ENCODE results near the gene FAM217A.
"Not testable (repeated sequence)": the region's sequence is repeated elsewhere in the genome, so short reads cannot be mapped to it uniquely, and the experiment has no call there.

The FAM217A gene

DNA sequence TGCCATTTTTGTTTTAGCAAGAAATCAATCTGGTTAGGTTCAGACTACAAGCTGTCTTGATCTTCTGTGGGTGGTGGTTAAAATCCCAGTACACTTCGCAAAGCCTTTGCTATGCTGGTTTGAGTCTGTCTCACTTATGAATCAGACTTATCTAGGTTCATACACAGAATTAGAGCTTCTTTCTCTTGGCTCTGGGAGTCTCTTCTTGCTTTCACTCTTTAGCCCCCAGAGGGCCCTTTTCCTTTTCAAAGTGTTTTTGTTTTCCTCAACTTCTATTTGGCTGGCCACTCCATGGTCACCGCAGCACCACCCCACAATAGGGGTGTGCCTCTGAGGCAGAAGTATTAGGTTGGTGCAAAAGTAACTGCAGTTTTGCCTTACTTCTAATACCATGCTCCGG lies 35.2 kb upstream of the FAM217A start:
- in situ Hi-C loops (cut with MboI; ENCODE audit: low pct_unique_long_range_greater_than_20kb, low sequenced_read_pairs, unreplicated experiment) = no loop called here
- TF ChIP-seq, protein P1, sequence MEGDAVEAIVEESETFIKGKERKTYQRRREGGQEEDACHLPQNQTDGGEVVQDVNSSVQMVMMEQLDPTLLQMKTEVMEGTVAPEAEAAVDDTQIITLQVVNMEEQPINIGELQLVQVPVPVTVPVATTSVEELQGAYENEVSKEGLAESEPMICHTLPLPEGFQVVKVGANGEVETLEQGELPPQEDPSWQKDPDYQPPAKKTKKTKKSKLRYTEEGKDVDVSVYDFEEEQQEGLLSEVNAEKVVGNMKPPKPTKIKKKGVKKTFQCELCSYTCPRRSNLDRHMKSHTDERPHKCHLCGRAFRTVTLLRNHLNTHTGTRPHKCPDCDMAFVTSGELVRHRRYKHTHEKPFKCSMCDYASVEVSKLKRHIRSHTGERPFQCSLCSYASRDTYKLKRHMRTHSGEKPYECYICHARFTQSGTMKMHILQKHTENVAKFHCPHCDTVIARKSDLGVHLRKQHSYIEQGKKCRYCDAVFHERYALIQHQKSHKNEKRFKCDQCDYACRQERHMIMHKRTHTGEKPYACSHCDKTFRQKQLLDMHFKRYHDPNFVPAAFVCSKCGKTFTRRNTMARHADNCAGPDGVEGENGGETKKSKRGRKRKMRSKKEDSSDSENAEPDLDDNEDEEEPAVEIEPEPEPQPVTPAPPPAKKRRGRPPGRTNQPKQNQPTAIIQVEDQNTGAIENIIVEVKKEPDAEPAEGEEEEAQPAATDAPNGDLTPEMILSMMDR (IDR thresholded peaks at IDR 0.05; ENCODE audit: extremely low read depth, insufficient read depth, missing control alignments) = no peak
- no peak for DNase-seq (ENCODE audit: low spot score)

DNA sequence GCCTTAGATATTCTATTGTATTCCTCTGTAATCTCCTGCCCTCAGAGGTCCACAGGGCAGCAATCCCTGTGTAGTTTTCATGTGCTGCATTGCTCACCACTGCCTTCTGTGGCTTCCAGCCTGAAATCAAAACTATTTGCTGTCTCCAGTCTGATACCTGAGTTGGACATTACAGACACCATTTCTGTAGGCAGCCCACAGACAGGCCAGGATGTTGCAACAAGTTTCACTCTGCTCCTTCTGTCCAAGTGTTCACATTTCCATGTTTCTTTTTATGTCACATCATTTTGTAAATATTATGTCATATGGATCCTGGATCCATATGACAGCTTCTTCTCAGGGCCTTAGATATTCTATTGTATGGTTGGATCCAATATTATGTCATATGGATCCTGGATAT lies 34.7 kb upstream of the FAM217A start:
- no peak for DNase-seq (ENCODE audit: low spot score)
- in situ Hi-C loops (cut with MboI; ENCODE audit: low pct_unique_long_range_greater_than_20kb, low sequenced_read_pairs, unreplicated experiment) = no loop called here
- TF ChIP-seq, protein P1 (IDR thresholded peaks at IDR 0.05; ENCODE audit: extremely low read depth, insufficient read depth, missing control alignments) = no peak

DNA sequence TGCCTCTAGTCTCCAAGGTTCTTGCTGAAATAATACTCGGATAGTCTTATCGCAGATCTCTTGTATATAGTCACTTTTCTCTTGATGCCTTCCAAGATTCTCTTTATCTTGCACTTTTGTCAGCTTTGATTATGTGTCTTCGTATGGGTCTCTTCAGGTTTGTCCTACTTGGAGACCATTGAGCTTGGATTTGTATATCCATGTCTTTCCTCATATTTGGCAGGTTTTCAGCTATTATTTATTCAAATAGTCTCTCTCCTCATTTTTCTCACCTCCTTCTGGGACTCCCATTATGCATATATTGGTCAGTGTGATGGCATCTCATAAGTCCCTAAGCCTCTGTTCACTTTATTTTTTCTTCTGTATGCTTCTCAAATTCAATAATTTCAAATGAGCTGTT lies 33.4 kb upstream of the FAM217A start:
- DNase-seq (ENCODE audit: low spot score) = no peak
- in situ Hi-C loops (cut with MboI; ENCODE audit: low pct_unique_long_range_greater_than_20kb, low sequenced_read_pairs, unreplicated experiment) = no loop called here
- TF ChIP-seq, protein P1 (IDR thresholded peaks at IDR 0.05; ENCODE audit: extremely low read depth, insufficient read depth, missing control alignments) = no peak

DNA sequence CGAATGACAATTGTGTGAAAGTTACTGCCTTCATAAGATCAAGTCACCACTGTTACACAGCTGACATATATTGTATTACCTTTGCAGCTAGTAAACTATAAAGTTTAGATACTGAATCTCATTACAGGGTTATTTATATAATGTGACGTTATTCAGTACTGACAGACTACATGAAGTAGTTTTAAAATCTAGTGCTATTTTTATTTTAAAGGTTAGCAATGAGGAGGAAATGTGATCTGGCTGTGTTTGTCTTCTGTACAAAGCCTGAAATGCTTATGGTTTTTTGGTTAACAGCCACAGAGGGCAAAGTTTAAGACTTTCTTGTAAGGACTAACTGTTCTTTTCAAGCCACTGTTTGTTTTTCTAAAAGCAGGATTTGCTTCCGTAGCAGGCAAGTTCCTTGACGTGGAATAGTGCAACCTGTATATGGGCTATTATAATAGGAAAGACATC lies 30.5 kb upstream of the FAM217A start:
- in situ Hi-C loops (cut with MboI; ENCODE audit: low pct_unique_long_range_greater_than_20kb, low sequenced_read_pairs, unreplicated experiment); DNase-seq (ENCODE audit: low spot score): not testable (repeated sequence)

DNA sequence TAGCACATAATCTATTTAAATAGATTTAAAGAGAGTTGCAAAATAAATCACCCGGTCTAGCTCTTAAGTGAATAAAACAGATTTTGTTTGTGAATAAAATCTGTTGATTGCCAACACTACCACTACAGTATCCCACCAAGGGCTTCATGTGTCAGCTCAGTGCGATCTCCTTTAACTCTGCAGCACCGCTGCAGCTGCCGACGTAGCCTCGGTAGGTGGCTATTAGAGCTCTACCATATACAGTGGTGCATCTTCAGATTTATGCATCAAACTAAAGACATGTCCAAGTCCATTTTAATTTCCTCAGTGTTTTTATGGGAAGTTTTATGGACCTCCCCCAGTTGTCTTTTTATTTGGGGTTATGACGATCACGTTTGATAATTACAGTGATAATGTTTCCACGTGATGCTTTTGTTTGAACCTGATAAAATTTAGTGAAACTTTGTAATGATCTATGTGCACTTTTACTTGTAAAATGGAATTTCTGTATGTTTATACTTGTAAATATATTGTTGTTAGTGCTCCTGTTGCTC lies 29.7 kb upstream of the FAM217A start:
- in situ Hi-C loops (cut with MboI; ENCODE audit: low pct_unique_long_range_greater_than_20kb, low sequenced_read_pairs, unreplicated experiment) = no loop called here
- TF ChIP-seq, protein P1 (IDR thresholded peaks at IDR 0.05; ENCODE audit: extremely low read depth, insufficient read depth, missing control alignments) = no peak
- no peak for DNase-seq (ENCODE audit: low spot score)

DNA sequence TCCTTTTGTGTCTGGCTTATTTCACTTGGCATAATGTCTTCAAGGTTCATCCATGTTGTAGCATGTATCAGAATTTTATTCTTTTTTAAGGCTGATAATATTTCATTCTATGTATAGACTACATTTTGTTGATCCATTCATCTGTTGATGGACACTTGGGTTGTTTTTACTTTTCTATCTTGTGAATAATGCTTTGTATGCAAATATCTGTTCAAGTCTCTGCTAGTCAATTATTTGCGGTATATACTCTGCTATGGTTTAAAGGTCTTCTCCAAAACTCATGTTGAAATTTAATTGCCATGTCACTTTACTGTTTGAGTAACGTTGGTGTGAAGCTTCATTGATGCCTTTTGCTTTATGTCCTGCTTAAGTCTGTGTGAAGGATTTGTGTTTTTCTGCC lies 28.9 kb upstream of the FAM217A start:
- in situ Hi-C loops (cut with MboI; ENCODE audit: low pct_unique_long_range_greater_than_20kb, low sequenced_read_pairs, unreplicated experiment) = no loop called here
- DNase-seq (ENCODE audit: low spot score) = no peak
- TF ChIP-seq, protein P1 (IDR thresholded peaks at IDR 0.05; ENCODE audit: extremely low read depth, insufficient read depth, missing control alignments) = no peak

DNA sequence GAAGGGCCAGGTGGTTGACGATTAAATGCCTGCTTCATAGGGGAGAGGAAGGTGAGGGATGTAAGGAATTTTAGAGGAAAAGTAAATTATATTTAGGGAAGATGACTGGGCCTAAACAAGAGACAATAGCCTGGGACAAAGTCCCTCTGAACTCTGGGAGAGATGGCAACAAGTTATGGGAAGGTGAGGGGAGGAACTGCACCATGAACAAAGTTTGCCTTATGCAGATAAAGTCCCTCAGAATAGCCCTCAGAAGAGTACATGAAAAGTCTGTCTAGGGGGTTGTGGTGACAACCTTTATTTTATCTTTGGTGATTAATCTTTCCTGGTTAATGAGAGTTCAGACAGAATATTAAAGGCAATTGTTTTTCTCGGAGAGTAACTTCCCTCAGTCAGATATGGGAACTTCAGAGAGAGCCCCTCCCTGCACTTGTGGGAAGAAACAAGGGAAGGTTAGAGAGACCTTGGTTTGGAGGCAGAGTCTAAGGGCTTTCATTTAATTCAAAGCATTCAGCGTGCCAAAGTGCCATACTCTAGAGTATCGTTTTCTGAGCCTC lies 27.1 kb upstream of the FAM217A start:
- DNase-seq (ENCODE audit: low spot score) = no peak
- in situ Hi-C loops (cut with MboI; ENCODE audit: low pct_unique_long_range_greater_than_20kb, low sequenced_read_pairs, unreplicated experiment) = no loop called here
- TF ChIP-seq, protein P1 (IDR thresholded peaks at IDR 0.05; ENCODE audit: extremely low read depth, insufficient read depth, missing control alignments) = no peak

Data from GM13977 (cell line).